GM12891 (cell line): Measurements from ENCODE around the gene ACKR4. TPM values are rescaled to one million over a fixed set of nuclear protein-coding genes. Genes with fewer than 3 reads are reported as not detected.
"Not testable (repeated sequence)": the region's sequence is repeated elsewhere in the genome, so short reads cannot be mapped to it uniquely, and the experiment has no call there.

ENCODE experiments used
- DNase-seq: peaks from one replicate; pipeline ENCODE4 v3.0.0; 2011; ENCODE audit warnings: low spot score; ENCODE audit not compliant: insufficient read length
- FAIRE-seq: peaks from 2 replicates; lab custom pipeline; 2011; peaks lifted over from hg19 to GRCh38; lab: Jason Lieb, UNC
- PAX5 ChIP-seq: IDR thresholded peaks from 2 replicates; pipeline ENCODE4 v1.6.1; 2011; ENCODE audit warnings: low read length, moderate library complexity, mild to moderate bottlenecking; ENCODE audit not compliant: insufficient read depth, severe bottlenecking
- POLR2A ChIP-seq: IDR thresholded peaks from 2 replicates; pipeline ENCODE4 v1.6.1; 2011; ENCODE audit warnings: low read depth, low read length, control low read depth
- POLR2AphosphoS5 ChIP-seq: IDR thresholded peaks from 2 replicates; pipeline ENCODE4 v1.6.1; 2011; ENCODE audit warnings: low read depth, low read length, control low read depth
- POU2F2 ChIP-seq: IDR thresholded peaks from 2 replicates; pipeline ENCODE4 v1.6.1; 2011; ENCODE audit warnings: low read depth, mild to moderate bottlenecking, control low read depth, low read length, moderate library complexity
- SPI1 ChIP-seq: IDR thresholded peaks from 2 replicates; pipeline ENCODE4 v1.6.1; 2011; ENCODE audit warnings: low read depth, low read length, control low read depth
- TAF1 ChIP-seq: IDR thresholded peaks from 2 replicates; pipeline ENCODE4 v1.6.1; 2011; ENCODE audit warnings: low read depth, low read length, control low read depth
- polyA plus RNA-seq: library from polyadenylated mRNA; unstranded; fragments of >200 nt; gene quantifications from one replicate; pipeline ENCODE4 v1.2.1, GENCODE V29; 2012; ENCODE audit warnings: low read depth, missing spikeins, inconsistent platforms; ENCODE audit not compliant: missing spikeins

Gene ACKR4
- 1.6 TPM for polyA plus RNA-seq

GRCh38 chr3:132596816-132597433 is at the start of gene ACKR4:
TSS of gene ACKR4 (plus strand) at chr3:132597270. CDS start at chr3:132600398, 3,128 bp downstream.
- DNase-seq (no peak), FAIRE-seq (no peak)
- no peak for TF ChIP-seq SPI1
- TF ChIP-seq POLR2AphosphoS5: no peak
- no peak for TF ChIP-seq POLR2A
- no peak for TF ChIP-seq POU2F2
- no peak for TF ChIP-seq PAX5
- no peak for TF ChIP-seq TAF1

GRCh38 chr3:132549169-132549568 is 47.9 kb upstream of the ACKR4 start:
- TF ChIP-seq SPI1 (no peak), POLR2A (no peak), POLR2AphosphoS5 (no peak), TAF1 (no peak), POU2F2 (no peak), PAX5 (no peak)
- FAIRE-seq (no peak), DNase-seq (no peak)

GRCh38 chr3:132549890-132550578 is 47.0 kb upstream of the ACKR4 start:
- peak; percentile 15 for DNase-seq
- peak; percentile 72 for FAIRE-seq
- TF ChIP-seq SPI1 (0 out of 2 replicates have a peak, but pooled peaks have one; percentile 0), TAF1 (no peak), POLR2A (no peak), POLR2AphosphoS5 (no peak), POU2F2 (no peak)

- no peak for DNase-seq
- no peak for FAIRE-seq
- TF ChIP-seq POLR2A (no peak), SPI1 (no peak), PAX5 (no peak), TAF1 (no peak), POLR2AphosphoS5 (no peak), POU2F2 (no peak)
Measured at GRCh38 chr3:132550579-132551305, 46.3 kb upstream of the ACKR4 start.

GRCh38 chr3:132553826-132554225 is 43.2 kb upstream of the ACKR4 start:
- TF ChIP-seq POLR2A (no peak), PAX5 (no peak), POLR2AphosphoS5 (no peak), SPI1 (no peak), POU2F2 (no peak), TAF1 (no peak)
- DNase-seq: no peak
- FAIRE-seq: no peak

- FAIRE-seq: no peak
- TF ChIP-seq PAX5 (no peak), SPI1 (no peak), POLR2A (no peak), POU2F2 (no peak), TAF1 (no peak), POLR2AphosphoS5 (no peak)
- DNase-seq: no peak
Measured at GRCh38 chr3:132554437-132554836, 42.6 kb upstream of the ACKR4 start.

GRCh38 chr3:132555306-132556035 is 41.6 kb upstream of the ACKR4 start:
- FAIRE-seq (no peak), DNase-seq (no peak)

GRCh38 chr3:132556036-132556386 is 41.1 kb upstream of the ACKR4 start:
- DNase-seq, FAIRE-seq: not testable (repeated sequence)

More at GRCh38 chr3:132555306-132556035, 41.6 kb upstream of the ACKR4 start:
- TF ChIP-seq PAX5 (no peak), POU2F2 (no peak), TAF1 (no peak), POLR2A (no peak), POLR2AphosphoS5 (no peak), SPI1 (no peak)

GRCh38 chr3:132556508-132557159 is 40.4 kb upstream of the ACKR4 start:
- DNase-seq (no peak), FAIRE-seq (no peak)
- TF ChIP-seq POU2F2: no peak
- no peak for TF ChIP-seq POLR2A
- TF ChIP-seq PAX5: no peak
- no peak for TF ChIP-seq SPI1
- no peak for TF ChIP-seq POLR2AphosphoS5
